ENCODE data around the gene MYL7. TPM values are rescaled to one million over a fixed set of nuclear protein-coding genes. Genes with fewer than 3 reads are reported as not detected.

Gene MYL7
- total RNA-seq, 1 donor from 2014 or later = 1.6 TPM

DNA sequence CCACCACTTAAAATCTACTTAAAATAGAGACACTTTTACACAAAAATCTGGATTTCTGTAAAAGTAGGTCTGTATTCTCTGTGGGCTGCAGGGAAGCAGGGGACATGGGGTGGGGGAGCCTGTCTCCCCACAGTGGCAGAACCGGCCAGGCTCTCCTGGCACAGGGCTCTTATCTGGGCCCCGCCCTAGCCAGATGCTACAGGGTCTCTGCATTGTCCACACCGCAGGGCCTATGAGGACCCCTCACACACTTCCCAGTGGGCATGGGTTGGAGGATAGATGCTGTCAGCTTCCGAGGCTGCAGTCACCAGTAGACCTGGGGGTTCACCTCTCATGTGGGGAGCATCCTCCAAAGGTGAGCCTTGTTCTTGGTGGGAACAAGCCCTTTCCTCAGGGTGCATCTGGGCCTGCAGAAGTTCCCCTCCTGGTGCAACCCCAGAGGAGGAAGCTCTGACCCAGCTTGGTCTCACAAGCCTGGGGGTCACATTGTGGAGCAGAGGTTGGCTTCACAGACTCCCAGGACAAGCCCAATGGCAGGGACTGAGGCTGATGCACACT is 15.4 kb upstream of the MYL7 start:
- intact Hi-C loops (cut with DNase I) = no loop called here
- no peaks in the 10 kb centered on the region for H3K4me1 ChIP-seq

DNA sequence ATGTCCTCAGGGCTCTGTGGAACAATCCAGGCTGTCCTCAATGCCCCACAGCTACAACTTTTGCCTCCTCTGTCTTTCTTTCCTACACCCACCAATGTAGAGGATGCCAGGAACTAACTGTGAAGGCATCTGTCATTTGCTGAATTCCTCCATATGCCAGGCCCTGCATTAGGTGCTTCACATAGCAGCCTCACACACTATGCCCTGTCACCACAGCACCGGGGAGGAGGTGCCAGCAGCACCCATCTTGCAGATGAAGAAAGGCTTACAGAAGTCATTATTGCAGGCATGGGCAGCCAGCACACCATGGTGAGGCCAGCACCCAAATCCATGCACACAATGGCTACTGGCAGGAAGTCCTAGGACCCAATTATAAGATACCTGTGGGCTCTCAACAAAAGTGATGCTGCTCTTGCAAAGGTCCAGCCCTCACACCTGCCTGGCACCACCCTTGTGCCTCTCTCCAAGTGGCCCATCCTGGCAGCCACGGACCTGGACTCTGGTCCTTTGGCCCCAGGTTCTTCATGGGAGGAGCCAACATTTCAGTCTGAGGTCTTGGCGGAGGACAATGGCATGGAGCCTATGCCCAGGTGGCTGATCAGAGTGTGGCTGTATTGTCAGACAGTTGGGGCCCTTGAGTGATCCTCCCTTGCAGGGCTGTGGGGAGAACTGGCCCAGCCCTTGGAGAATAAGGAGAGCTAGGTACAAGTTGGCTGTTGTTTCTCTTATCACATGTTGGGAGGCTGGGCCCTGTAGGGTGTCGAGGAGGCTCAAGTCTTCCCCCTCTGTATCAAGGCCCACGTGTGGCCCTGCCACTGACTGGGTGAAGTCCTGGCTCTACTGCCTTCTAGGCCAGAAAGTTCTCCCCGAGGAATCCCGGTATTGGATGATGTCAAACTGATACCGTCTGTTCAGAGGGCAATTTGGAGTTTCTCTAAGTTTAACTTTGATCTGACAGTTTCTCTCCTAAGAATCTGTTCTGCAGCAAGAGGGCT is 14.4 kb upstream of the MYL7 start:
- ATAC-seq = no peak
- H3K9me3 ChIP-seq = no peaks in the 10 kb centered on the region
- no peaks in the 10 kb centered on the region for H3K36me3 ChIP-seq
- H3K4me3 ChIP-seq = no peak overlapping the region
- no peaks in the 10 kb centered on the region for H3K4me1 ChIP-seq
- no peak for DNase-seq
- H3K27me3 ChIP-seq (ENCODE audit: low read depth) = no peaks in the 10 kb centered on the region
- TF ChIP-seq, protein P1, sequence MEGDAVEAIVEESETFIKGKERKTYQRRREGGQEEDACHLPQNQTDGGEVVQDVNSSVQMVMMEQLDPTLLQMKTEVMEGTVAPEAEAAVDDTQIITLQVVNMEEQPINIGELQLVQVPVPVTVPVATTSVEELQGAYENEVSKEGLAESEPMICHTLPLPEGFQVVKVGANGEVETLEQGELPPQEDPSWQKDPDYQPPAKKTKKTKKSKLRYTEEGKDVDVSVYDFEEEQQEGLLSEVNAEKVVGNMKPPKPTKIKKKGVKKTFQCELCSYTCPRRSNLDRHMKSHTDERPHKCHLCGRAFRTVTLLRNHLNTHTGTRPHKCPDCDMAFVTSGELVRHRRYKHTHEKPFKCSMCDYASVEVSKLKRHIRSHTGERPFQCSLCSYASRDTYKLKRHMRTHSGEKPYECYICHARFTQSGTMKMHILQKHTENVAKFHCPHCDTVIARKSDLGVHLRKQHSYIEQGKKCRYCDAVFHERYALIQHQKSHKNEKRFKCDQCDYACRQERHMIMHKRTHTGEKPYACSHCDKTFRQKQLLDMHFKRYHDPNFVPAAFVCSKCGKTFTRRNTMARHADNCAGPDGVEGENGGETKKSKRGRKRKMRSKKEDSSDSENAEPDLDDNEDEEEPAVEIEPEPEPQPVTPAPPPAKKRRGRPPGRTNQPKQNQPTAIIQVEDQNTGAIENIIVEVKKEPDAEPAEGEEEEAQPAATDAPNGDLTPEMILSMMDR (IDR thresholded peaks at IDR 0.05) = no peak
- intact Hi-C loops (cut with DNase I) = no loop called here
- H3K27ac ChIP-seq = no peak overlapping the region

More for the DNA sequence above, 15.4 kb upstream of the MYL7 start:
- Histone ChIP-seq H3K36me3 (no peaks in the 10 kb centered on the region), H3K4me3 (no peak overlapping the region), H3K9me3 (no peaks in the 10 kb centered on the region), H3K27ac (no peak overlapping the region), H3K27me3 (ENCODE audit: low read depth) (no peaks in the 10 kb centered on the region)
- ATAC-seq (no peak), DNase-seq (no peak)
- TF ChIP-seq, protein P1 (IDR thresholded peaks at IDR 0.05) = no peak

DNA sequence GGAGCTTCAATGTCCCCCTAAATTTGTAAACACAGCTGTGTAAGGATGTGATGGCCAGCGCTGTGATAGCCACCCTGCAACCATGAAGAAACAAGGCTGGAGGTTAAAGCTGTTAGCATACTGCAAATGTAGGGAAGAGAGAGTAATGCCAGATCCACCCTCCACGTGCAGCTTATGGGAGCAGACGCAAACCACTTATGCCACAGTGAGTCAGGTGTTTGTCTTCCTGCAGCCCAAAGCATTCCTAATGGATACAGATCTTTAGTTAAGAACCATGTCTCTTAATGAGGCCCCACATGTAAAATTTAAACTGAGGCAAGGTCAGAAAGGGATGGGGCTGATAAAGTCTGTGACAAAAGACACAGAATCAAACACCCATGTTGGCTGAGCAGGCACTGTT is 13.6 kb upstream of the MYL7 start:
- no peak overlapping the region for H3K27ac ChIP-seq
- no peak for ATAC-seq
- TF ChIP-seq, protein P1 (IDR thresholded peaks at IDR 0.05) = no peak
- no peak for DNase-seq
- no peak overlapping the region for H3K4me3 ChIP-seq
- no peaks in the 10 kb centered on the region for H3K36me3 ChIP-seq
- no peaks in the 10 kb centered on the region for H3K27me3 ChIP-seq (ENCODE audit: low read depth)
- no peaks in the 10 kb centered on the region for H3K9me3 ChIP-seq
- intact Hi-C loops (cut with DNase I) = no loop called here
- H3K4me1 ChIP-seq = no peaks in the 10 kb centered on the region

DNA sequence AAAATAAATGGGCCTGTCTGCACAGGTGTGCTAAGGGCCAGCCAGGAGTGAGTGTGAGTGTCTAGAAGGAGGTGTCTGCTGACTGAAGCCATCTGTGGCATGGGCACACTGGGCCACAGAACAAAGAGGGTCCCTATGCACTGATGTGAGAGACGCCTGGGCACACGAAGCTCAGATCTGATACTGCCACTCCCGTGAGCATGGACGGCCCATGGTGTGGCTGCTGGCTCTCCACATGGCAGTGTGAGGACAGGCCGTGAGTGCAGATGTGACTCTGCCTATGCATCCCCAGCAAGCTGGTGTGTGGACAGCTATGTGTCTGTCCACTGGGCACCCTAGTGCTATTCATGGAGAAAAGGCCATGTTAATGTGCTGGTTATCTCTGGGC is 12.8 kb upstream of the MYL7 start:
- H3K36me3 ChIP-seq = no peaks in the 10 kb centered on the region
- intact Hi-C loops (cut with DNase I) = no loop called here
- H3K27ac ChIP-seq = no peak overlapping the region
- no peaks in the 10 kb centered on the region for H3K4me1 ChIP-seq
- H3K27me3 ChIP-seq (ENCODE audit: low read depth) = no peaks in the 10 kb centered on the region
- H3K9me3 ChIP-seq = no peaks in the 10 kb centered on the region
- TF ChIP-seq, protein P1 (IDR thresholded peaks at IDR 0.05) = no peak
- no peak for ATAC-seq
- H3K4me3 ChIP-seq = no peak overlapping the region
- no peak for DNase-seq

DNA sequence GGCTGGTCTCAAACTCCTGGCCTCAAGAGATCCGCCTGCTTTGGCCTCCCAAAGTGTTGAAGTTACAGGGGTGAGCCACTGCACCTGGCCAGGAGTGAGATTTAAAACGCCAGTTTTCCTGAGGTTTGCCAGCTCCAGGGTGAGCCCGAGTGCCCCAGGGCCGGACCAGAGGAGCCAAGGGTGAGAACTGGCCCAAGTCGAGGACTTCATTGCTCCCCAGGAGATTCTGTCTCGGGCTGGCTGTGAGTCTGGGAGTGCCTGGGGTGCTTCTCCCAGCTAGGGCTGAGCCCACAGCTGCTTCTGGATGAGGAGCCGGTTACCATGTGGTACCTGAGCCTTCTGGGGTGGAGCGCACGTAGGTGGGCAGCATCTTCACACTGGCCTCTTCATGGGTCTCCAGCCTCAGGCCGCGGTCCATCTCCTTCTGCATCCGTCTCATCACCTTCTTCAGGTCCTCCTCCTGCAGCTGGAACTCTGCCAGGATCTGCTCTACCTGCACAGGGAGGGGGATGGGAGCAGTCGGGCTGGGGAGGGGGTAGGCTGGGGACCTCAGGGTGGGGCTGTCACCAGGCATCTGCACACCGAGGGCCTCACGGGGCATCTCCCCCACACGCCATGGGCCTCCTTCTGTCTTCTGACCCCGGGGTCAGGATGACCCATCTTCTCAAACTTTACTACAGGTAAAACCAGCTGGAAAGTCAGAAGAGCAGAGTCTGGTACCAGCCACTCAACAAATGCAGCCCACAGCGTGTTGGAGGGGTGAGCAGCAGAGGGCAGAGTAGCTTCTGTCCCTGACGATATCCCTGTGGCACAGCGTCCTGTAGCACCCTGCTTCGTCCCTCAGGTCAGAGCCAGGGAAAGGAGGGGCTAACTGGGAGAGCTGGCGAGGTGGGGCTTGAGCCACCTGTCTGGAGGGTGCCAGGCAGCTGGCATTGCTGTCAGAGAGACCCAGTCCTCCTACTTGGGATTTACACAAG is 12.1 kb upstream of the MYL7 start:
- H3K4me1 ChIP-seq = no peaks in the 10 kb centered on the region

More for the DNA sequence above, 12.1 kb upstream of the MYL7 start:
- H3K27me3 ChIP-seq (ENCODE audit: low read depth) = no peaks in the 10 kb centered on the region
- no peak overlapping the region for H3K4me3 ChIP-seq
- intact Hi-C loops (cut with DNase I) = no loop called here
- ATAC-seq = no peak
- H3K36me3 ChIP-seq = no peaks in the 10 kb centered on the region
- no peak for DNase-seq
- H3K9me3 ChIP-seq = no peaks in the 10 kb centered on the region
- TF ChIP-seq, protein P1 (IDR thresholded peaks at IDR 0.05) = no peak
- no peak overlapping the region for H3K27ac ChIP-seq
